NCI-H446 (cell line): ENCODE measurements around the gene TXNL4A.

Source experiments
- DNase-seq, 2 experiments: peaks; one replicate each; lab custom pipeline; 2025; lab: John Stamatoyannopoulos, UW

TXNL4A gene

GRCh38 chr18:79948719-79949411, 39.5 kb downstream of the TXNL4A start:
- no peak for DNase-seq

GRCh38 chr18:79947881-79948610, 40.3 kb downstream of the TXNL4A start:
- DNase-seq: no peak

GRCh38 chr18:79947054-79947755, 41.2 kb downstream of the TXNL4A start:
- DNase-seq: no peak

- DNase-seq: no peak
Observed at GRCh38 chr18:79945118-79946042, 43.0 kb downstream of the TXNL4A start.

- DNase-seq: no peak
Observed at GRCh38 chr18:79944746-79945117, 43.6 kb downstream of the TXNL4A start.

- peak in 1 of 2 experiments; percentile 20 for DNase-seq
Observed at GRCh38 chr18:79944126-79944731, 44.1 kb downstream of the TXNL4A start.

GRCh38 chr18:79943608-79944125, 44.7 kb downstream of the TXNL4A start:
- DNase-seq: no peak

- DNase-seq: no peak
Observed at GRCh38 chr18:79942786-79943607, 45.4 kb downstream of the TXNL4A start.

- no peak for DNase-seq
Observed at GRCh38 chr18:79942211-79942610, 46.2 kb downstream of the TXNL4A start.

- no peak for DNase-seq
Observed at GRCh38 chr18:79941473-79942119, 46.8 kb downstream of the TXNL4A start.

- DNase-seq: no peak
Observed at GRCh38 chr18:79940814-79941472, 47.4 kb downstream of the TXNL4A start.

GRCh38 chr18:79940126-79940813, 48.1 kb downstream of the TXNL4A start:
- no peak for DNase-seq

GRCh38 chr18:79939096-79939495, 49.3 kb downstream of the TXNL4A start:
- DNase-seq: no peak

GRCh38 chr18:79938196-79938595, 50.2 kb downstream of the TXNL4A start:
- no peak for DNase-seq

- DNase-seq: no peak
Observed at GRCh38 chr18:79937103-79937860, 51.1 kb downstream of the TXNL4A start.

GRCh38 chr18:79936641-79937040, 51.7 kb downstream of the TXNL4A start:
- no peak for DNase-seq

- no peak for DNase-seq
Observed at GRCh38 chr18:79935925-79936324, 52.4 kb downstream of the TXNL4A start.

GRCh38 chr18:79935499-79935898, 52.9 kb downstream of the TXNL4A start:
- no peak for DNase-seq
